ENCODE results near the gene SLC35G4.

GRCh38 chr18:11587846-11588245 lies 21.6 kb upstream of the SLC35G4 start:
- no peak for TF ChIP-seq CTCF (IDR thresholded peaks at IDR 0.05; ENCODE audit: low read length)
- TF ChIP-seq EZH2 (IDR thresholded peaks at IDR 0.05; ENCODE audit: borderline replicate concordance, low read length), result no peak

All from OCI-LY1 (cell line).